IMR-90 (cell line): ENCODE measurements around the gene YIPF6. TPM values are rescaled to one million over a fixed set of nuclear protein-coding genes. Genes with fewer than 3 reads are reported as not detected.
"Not testable (repeated sequence)": the region's sequence is repeated elsewhere in the genome, so short reads cannot be mapped to it uniquely, and the experiment has no call there.

Experiments
- ATAC-seq: fragments of 200-7000 bp; cut with Tn5 transposase; 2 replicates; pipeline ENCODE4 v1.9.1; 2020; ENCODE audit warnings: low read depth, mild to moderate bottlenecking, moderate library complexity
- BruUV-seq: library from RNA; stranded (reverse); fragments of 400-500 nt; replicated peaks from 2 replicates; lab custom pipeline; 2021; lab: Mats Ljungman, UMichigan
- CTCF ChIA-PET: fragments of 300-600 bp; formaldehyde crosslinking; extraction: SDS; loops from one replicate; lab custom pipeline; 2021; ENCODE audit warnings: antibody characterized with exemption; lab: Yijun Ruan, JAX
- POLR2A ChIA-PET: fragments of 300-600 bp; sonication (Branson Sonifier 250); formaldehyde crosslinking; loops from one replicate; lab custom pipeline; 2022; ENCODE audit warnings: antibody characterized with exemption; ENCODE audit not compliant: unreplicated experiment; lab: Charles Lee
- DNase-seq: peaks from one replicate; pipeline ENCODE4 v3.0.0; 2013
- H2AFZ ChIP-seq: replicated peaks from 2 replicates; pipeline ENCODE3; 2013; ENCODE audit warnings: low read length, mild to moderate bottlenecking; ENCODE audit not compliant: poor library complexity
- H2AK5ac ChIP-seq: 2 replicates; pipeline ENCODE4 v1.6.1; 2013; ENCODE audit warnings: low read depth, low read length, inconsistent platforms
- H2AK9ac ChIP-seq: replicated peaks from 2 replicates; pipeline ENCODE3; 2013; ENCODE audit warnings: mild to moderate bottlenecking, low read depth, low read length, moderate library complexity; ENCODE audit not compliant: poor library complexity
- H2BK120ac ChIP-seq: 2 replicates; pipeline ENCODE4 v1.6.1; 2013; ENCODE audit warnings: low read depth, low read length, inconsistent platforms
- H2BK15ac ChIP-seq: 3 replicates; pipeline ENCODE4 v1.6.1; 2013; ENCODE audit warnings: low read depth, low read length, inconsistent platforms
- H2BK20ac ChIP-seq: 2 replicates; pipeline ENCODE4 v1.6.1; 2013; ENCODE audit warnings: low read depth, mild to moderate bottlenecking, inconsistent platforms, low read length, moderate library complexity
- H2BK5ac ChIP-seq: 2 replicates; pipeline ENCODE4 v1.6.1; 2013; ENCODE audit warnings: mild to moderate bottlenecking, low read depth, low read length, inconsistent platforms; ENCODE audit not compliant: poor library complexity, severe bottlenecking
- H3K14ac ChIP-seq: replicated peaks from 2 replicates; pipeline ENCODE4 v1.6.1; 2013; ENCODE audit warnings: low read depth, low read length, inconsistent platforms
- H3K18ac ChIP-seq: 2 replicates; pipeline ENCODE4 v1.6.1; 2013; ENCODE audit warnings: low read depth, low read length, control low read depth
- H3K23ac ChIP-seq: 2 replicates; pipeline ENCODE4 v1.6.1; 2013; ENCODE audit warnings: low read depth, low read length, inconsistent platforms
- H3K27ac ChIP-seq: 2 replicates; pipeline ENCODE4 v1.5.1; 2013; ENCODE audit warnings: mild to moderate bottlenecking, control low read depth, low read length; ENCODE audit not compliant: insufficient read depth
- H3K27me3 ChIP-seq: 2 replicates; pipeline ENCODE4 v1.6.1; 2013; ENCODE audit warnings: low read length; ENCODE audit not compliant: control insufficient read depth, insufficient read depth
- H3K36me3 ChIP-seq: 2 replicates; pipeline ENCODE4 v1.6.1; 2013; ENCODE audit warnings: low read length, mixed read lengths; ENCODE audit not compliant: control insufficient read depth, insufficient read depth
- H3K4ac ChIP-seq: 2 replicates; pipeline ENCODE4 v1.6.1; 2013; ENCODE audit warnings: low read depth, low read length, inconsistent platforms
- H3K4me1 ChIP-seq: 2 replicates; pipeline ENCODE4 v1.6.1; 2013; ENCODE audit warnings: low read length, mixed read lengths; ENCODE audit not compliant: control insufficient read depth, insufficient read depth
- H3K4me2 ChIP-seq: 2 replicates; pipeline ENCODE4 v1.6.1; 2013; ENCODE audit warnings: low read depth, mild to moderate bottlenecking, control low read depth, low read length, moderate library complexity
- H3K4me3 ChIP-seq: 2 replicates; pipeline ENCODE4 v1.5.1; 2013; ENCODE audit warnings: low read depth, mild to moderate bottlenecking, control low read depth, low read length, moderate library complexity; ENCODE audit not compliant: insufficient read depth
- H3K56ac ChIP-seq: 2 replicates; pipeline ENCODE4 v1.6.1; 2013; ENCODE audit warnings: low read length, inconsistent platforms; ENCODE audit not compliant: insufficient read depth; ENCODE audit errors: extremely low read depth
- H3K79me1 ChIP-seq, 2 experiments: 2 replicates each; pipeline ENCODE4 v1.6.1; 2013; ENCODE audit warnings: low read length in 2 of 2, inconsistent platforms in 1 of 2, low read depth in 1 of 2
- H3K9ac ChIP-seq: 2 replicates; pipeline ENCODE4 v1.6.1; 2013; ENCODE audit warnings: low read depth, low read length, control low read depth
- H3K9me1 ChIP-seq: 2 replicates; pipeline ENCODE4 v1.6.1; 2013; ENCODE audit warnings: low read length, inconsistent platforms; ENCODE audit not compliant: insufficient read depth
- H3K9me3 ChIP-seq: 2 replicates; pipeline ENCODE4 v1.6.1; 2013; ENCODE audit warnings: low read length; ENCODE audit not compliant: control insufficient read depth, insufficient read depth
- H4K20me1 ChIP-seq: 2 replicates; pipeline ENCODE4 v1.6.1; 2013; ENCODE audit warnings: low read length, inconsistent platforms; ENCODE audit not compliant: insufficient read depth
- H4K5ac ChIP-seq: 2 replicates; pipeline ENCODE4 v1.6.1; 2013; ENCODE audit warnings: mild to moderate bottlenecking, low read depth, low read length, control low read depth
- H4K8ac ChIP-seq, 2 experiments: 2 replicates each; pipeline ENCODE4 v1.6.1; 2013; ENCODE audit warnings: low read depth in 2 of 2, low read length in 2 of 2, control low read depth in 1 of 2, inconsistent platforms in 1 of 2
- H4K91ac ChIP-seq: 2 replicates; pipeline ENCODE4 v1.6.1; 2013; ENCODE audit warnings: low read depth, low read length, inconsistent platforms; ENCODE audit not compliant: insufficient read depth
- WGBS, 2 experiments: methylation state at CpG; one replicate each; pipeline versions ENCODE4 v1.1.5 to v1.1.7; 2013; ENCODE audit warnings: missing lambda C conversion rate in 2 of 2; ENCODE audit not compliant: insufficient read length in 1 of 2; ENCODE audit errors: extremely low coverage in 2 of 2; 5-methylcytosine and 5-hydroxymethylcytosine counted together
- dilution Hi-C: fragments of 300-500 bp; cut with HindIII; formaldehyde crosslinking; loops from one replicate; pipeline ENCODE4 v1.14.3; 2018; ENCODE audit warnings: low sequenced_read_pairs; ENCODE audit not compliant: unreplicated experiment
- in situ Hi-C: fragments of 300-500 bp; cut with MboI; formaldehyde crosslinking; loops from 3 replicates; pipeline ENCODE4 v1.14.3; 2019; ENCODE audit warnings: low sequenced_read_pairs, inconsistent platforms, mixed read lengths
- intact Hi-C: fragments of 100-400 bp; cut with micrococcal nuclease; formaldehyde crosslinking; loops from 2 replicates; pipeline ENCODE4 v1.10.0; 2022
- polyA plus RNA-seq, 3 experiments: library from polyadenylated mRNA; depleted of rRNA; stranded (reverse); fragments of >200 nt; gene quantifications; 2 replicates each; pipeline ENCODE4 v1.2.3, GENCODE V29; 2012; ENCODE audit warnings: low replicate concordance in 1 of 3
- total RNA-seq: library from RNA; depleted of rRNA; stranded (reverse); fragments of >200 nt; gene quantifications from 2 replicates; pipeline ENCODE4 v1.2.3, GENCODE V29; 2012

Gene YIPF6
- total and polyA plus RNA-seq, 2 of the 4 experiments (the other 2 are of a cell fraction), result 9.7 to 22.4 TPM

- H3K36me3 ChIP-seq, H3K9me1 ChIP-seq, H3K27me3 ChIP-seq, H2AFZ ChIP-seq, H3K79me1 ChIP-seq, H2AK9ac ChIP-seq, H3K4me1 ChIP-seq, H3K14ac ChIP-seq, H4K20me1 ChIP-seq, H3K4me2 ChIP-seq, H3K9me3 ChIP-seq, H3K4ac ChIP-seq, ATAC-seq, H4K8ac ChIP-seq, H3K9ac ChIP-seq, POLR2A ChIA-PET, H3K56ac ChIP-seq, dilution Hi-C loops, H2BK15ac ChIP-seq, H2BK5ac ChIP-seq, H3K18ac ChIP-seq, H4K91ac ChIP-seq, H3K27ac ChIP-seq, intact Hi-C loops, H2AK5ac ChIP-seq, H2BK120ac ChIP-seq, CTCF ChIA-PET, DNase-seq, H2BK20ac ChIP-seq, H3K4me3 ChIP-seq, BruUV-seq, H3K23ac ChIP-seq, H4K5ac ChIP-seq: not testable (repeated sequence)
- no CpG with 5 or more reads among the region's 2 CpGs for WGBS, 2 experiments
- in situ Hi-C loops, result loop anchor here (10.0 kb wide), 1 partner anchor 299 kb away; no protein-coding TSS in a partner anchor
Measured at GRCh38 chrX:68493776-68494175, 5.1 kb upstream of the YIPF6 start.
